Right lobe of liver (tissue), 6 donors: Measurements from ENCODE around the gene PEMT. TPM values are rescaled to one million over a fixed set of nuclear protein-coding genes. Genes with fewer than 3 reads are reported as not detected.
"Not testable (repeated sequence)": the region's sequence is repeated elsewhere in the genome, so short reads cannot be mapped to it uniquely, and the experiment has no call there.

ENCODE experiments used
- ATAC-seq, 4 donors: fragments of 200-7000 bp; cut with Tn5 transposase; one replicate each; pipeline ENCODE4 v1.9.1; 2020; ENCODE audit warnings: mild to moderate bottlenecking in 4 of 4, moderate library complexity in 4 of 4
- DNase-seq, 3 donors: peaks; one replicate each; pipeline ENCODE4 v3.0.0-alpha.2; 2020
- H3K27ac ChIP-seq, 3 donors: fragments of 200-600 bp; one replicate each; pipeline ENCODE4 v1.8.0; 2022
- H3K27me3 ChIP-seq, 2 donors: fragments of 200-600 bp; one replicate each; pipeline ENCODE4 v1.8.0; 2022
- H3K36me3 ChIP-seq, 4 donors: fragments of 200-600 bp; sonication (generic) in 1 of 4; one replicate each; pipeline versions ENCODE4 v1.5.1 to v1.8.0; 2017 to 2022; ENCODE audit warnings: control low read depth in 1 of 4
- H3K4me1 ChIP-seq, 4 donors: fragments of 200-600 bp; sonication (generic) in 1 of 4; one replicate each; pipeline versions ENCODE4 v1.5.1 to v1.8.0; 2017 to 2022; ENCODE audit warnings: control low read depth in 1 of 4
- H3K4me3 ChIP-seq, 3 donors: fragments of 200-600 bp; one replicate each; pipeline ENCODE4 v1.8.0; 2022
- H3K9me3 ChIP-seq, 4 donors: fragments of 200-600 bp; sonication (generic) in 1 of 4; one replicate each; pipeline versions ENCODE4 v1.5.1 to v1.8.0; 2017 to 2022; ENCODE audit warnings: control low read depth in 1 of 4
- CTCF ChIP-seq, 4 donors: fragments of 200-600 bp in 3 of 4; fragments of 450-650 bp in 1 of 4; IDR thresholded peaks; one replicate each; pipeline versions ENCODE4 v1.5.1 to v1.8.0; 2016 to 2022; ENCODE audit warnings: antibody characterized with exemption in 4 of 4, mild to moderate bottlenecking in 2 of 4
- POLR2A ChIP-seq: fragments of 450-650 bp; IDR thresholded peaks from one replicate; pipeline ENCODE4 v1.6.1; 2017; ENCODE audit warnings: antibody characterized with exemption, mild to moderate bottlenecking
- WGBS: methylation state at CpG from one replicate; pipeline ENCODE4 v1.1.6; 2018; ENCODE audit warnings: low coverage, low lambda C conversion rate; ENCODE audit not compliant: insufficient coverage; ENCODE audit errors: missing lambda C conversion rate; 5-methylcytosine and 5-hydroxymethylcytosine counted together
- intact Hi-C, 2 donors: fragments of 100-400 bp; cut with DNase I; formaldehyde crosslinking; loops; one replicate each; pipeline versions ENCODE4 v1.11.2 to v1.14.1; 2022
- total RNA-seq, 6 experiments: library from RNA; depleted of rRNA in 2 of 6; stranded (reverse); fragments of >200 nt in 2 of 6; fragmentation: NEBNext Ultra II Directional in 3 of 6; extraction: Animal tissue kit (Norgen Biotek cat#: 25700) in 3 of 6; gene quantifications; one replicate each; pipeline versions ENCODE4 v1.1.0 to v1.2.4, GENCODE V29; 2016 to 2023
- donor health status: DM: no; HTN: yes; CAD: no.
- donor health status: DM: no; HTN: no; CAD: no.
- donor health status: DM: no; HTN: no; CAD: no.
- donor health status: DM: no; HTN: yes; CAD: no.
- donor health status: DM: no; HTN: yes; CAD: no.

Gene PEMT
- total RNA-seq, 6 experiments from 2014 or later: 92.4 to 184 (median 170) TPM

DNA sequence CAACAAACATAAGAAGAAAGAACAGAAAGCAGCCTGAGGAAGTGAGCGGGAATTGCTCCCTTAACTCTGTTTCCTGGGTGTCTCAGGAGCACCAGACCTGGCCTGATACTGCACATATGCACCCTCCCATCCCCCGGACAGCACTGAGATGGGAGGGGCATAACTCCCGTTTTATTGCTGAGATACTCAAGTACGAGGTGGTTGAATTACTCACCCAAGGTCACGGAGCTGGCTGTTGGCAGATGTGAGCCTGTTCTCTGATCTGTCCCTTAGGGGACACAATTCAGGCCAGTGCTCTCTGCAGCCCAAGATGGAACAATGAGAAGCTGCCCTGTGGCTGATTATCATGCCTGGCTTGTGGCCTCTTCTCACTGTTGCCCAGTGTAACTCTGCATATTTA is 123.8 kb downstream of the PEMT start:
- no peaks in the 10 kb centered on the region for H3K9me3 ChIP-seq
- no peaks in the 10 kb centered on the region for H3K27me3 ChIP-seq
- DNase-seq: no peak
- no peak overlapping the region for H3K27ac ChIP-seq
- 59% methylated on average over 3 of the region's 5 CpGs for WGBS
- intact Hi-C loops: no loop called here
- H3K36me3 ChIP-seq: no peaks in the 10 kb centered on the region
- TF ChIP-seq CTCF (IDR thresholded peaks at IDR 0.05) (no peak), POLR2A (no peak)
- no peak overlapping the region for H3K4me3 ChIP-seq
- no peaks in the 10 kb centered on the region for H3K4me1 ChIP-seq
- ATAC-seq: no peak

- no peak overlapping the region for H3K27ac ChIP-seq
- intact Hi-C loops: no loop called here
- TF ChIP-seq CTCF (IDR thresholded peaks at IDR 0.05): no peak
- TF ChIP-seq POLR2A: no peak
- no peak overlapping the region for H3K4me3 ChIP-seq
- 74% methylated on average over 4 of the region's 5 CpGs for WGBS
- H3K9me3 ChIP-seq: no peaks in the 10 kb centered on the region
- ATAC-seq (no peak), DNase-seq (no peak)
- H3K36me3 ChIP-seq: no peaks in the 10 kb centered on the region
- H3K4me1 ChIP-seq: no peaks in the 10 kb centered on the region
- H3K27me3 ChIP-seq: no peaks in the 10 kb centered on the region
Measured at GRCh38 chr17:17467016-17467415, 124.5 kb downstream of the PEMT start.

- H3K9me3 ChIP-seq: no peaks in the 10 kb centered on the region
- H3K4me1 ChIP-seq: no peaks in the 10 kb centered on the region
- ATAC-seq (no peak), DNase-seq (no peak)
- H3K4me3 ChIP-seq: no peak overlapping the region
- H3K27me3 ChIP-seq: no peaks in the 10 kb centered on the region
- TF ChIP-seq CTCF (IDR thresholded peaks at IDR 0.05) (no peak), POLR2A (no peak)
- no peak overlapping the region for H3K27ac ChIP-seq
- intact Hi-C loops: no loop called here
- H3K36me3 ChIP-seq: no peaks in the 10 kb centered on the region
- WGBS: 38% methylated on average over 5 of the region's 5 CpGs
Measured at GRCh38 chr17:17466511-17466910, 125.0 kb downstream of the PEMT start.

- ATAC-seq, H3K9me3 ChIP-seq, H3K27me3 ChIP-seq, DNase-seq, H3K36me3 ChIP-seq, H3K4me3 ChIP-seq, H3K27ac ChIP-seq, intact Hi-C loops, H3K4me1 ChIP-seq: not testable (repeated sequence)
- WGBS: 46% methylated on average over 1 of the region's 1 CpG
Measured at GRCh38 chr17:17465878-17466277, 125.6 kb downstream of the PEMT start.

GRCh38 chr17:17463821-17464220 is 127.7 kb downstream of the PEMT start:
- no peak for ATAC-seq
- Histone ChIP-seq H3K4me1 (no peaks in the 10 kb centered on the region), H3K9me3 (no peaks in the 10 kb centered on the region), H3K27ac (no peak overlapping the region), H3K27me3 (no peaks in the 10 kb centered on the region), H3K36me3 (no peaks in the 10 kb centered on the region), H3K4me3 (no peak overlapping the region)
- DNase-seq: no peak
- intact Hi-C loops: no loop called here
- TF ChIP-seq POLR2A (no peak), CTCF (IDR thresholded peaks at IDR 0.05) (no peak)
- WGBS: 88% methylated on average over 4 of the region's 6 CpGs
